SKM-1 treated with dmso at 0.1 percent for 144 hours (cell line): ENCODE results near the gene STX10.
"Not testable (repeated sequence)": the region's sequence is repeated elsewhere in the genome, so short reads cannot be mapped to it uniquely, and the experiment has no call there.

Experiments
- DNase-seq: peaks from one replicate; lab custom pipeline; 2025; ENCODE audit not compliant: unreplicated experiment; lab: John Stamatoyannopoulos, UW

The STX10 gene, protein sequence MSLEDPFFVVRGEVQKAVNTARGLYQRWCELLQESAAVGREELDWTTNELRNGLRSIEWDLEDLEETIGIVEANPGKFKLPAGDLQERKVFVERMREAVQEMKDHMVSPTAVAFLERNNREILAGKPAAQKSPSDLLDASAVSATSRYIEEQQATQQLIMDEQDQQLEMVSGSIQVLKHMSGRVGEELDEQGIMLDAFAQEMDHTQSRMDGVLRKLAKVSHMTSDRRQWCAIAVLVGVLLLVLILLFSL

DNA sequence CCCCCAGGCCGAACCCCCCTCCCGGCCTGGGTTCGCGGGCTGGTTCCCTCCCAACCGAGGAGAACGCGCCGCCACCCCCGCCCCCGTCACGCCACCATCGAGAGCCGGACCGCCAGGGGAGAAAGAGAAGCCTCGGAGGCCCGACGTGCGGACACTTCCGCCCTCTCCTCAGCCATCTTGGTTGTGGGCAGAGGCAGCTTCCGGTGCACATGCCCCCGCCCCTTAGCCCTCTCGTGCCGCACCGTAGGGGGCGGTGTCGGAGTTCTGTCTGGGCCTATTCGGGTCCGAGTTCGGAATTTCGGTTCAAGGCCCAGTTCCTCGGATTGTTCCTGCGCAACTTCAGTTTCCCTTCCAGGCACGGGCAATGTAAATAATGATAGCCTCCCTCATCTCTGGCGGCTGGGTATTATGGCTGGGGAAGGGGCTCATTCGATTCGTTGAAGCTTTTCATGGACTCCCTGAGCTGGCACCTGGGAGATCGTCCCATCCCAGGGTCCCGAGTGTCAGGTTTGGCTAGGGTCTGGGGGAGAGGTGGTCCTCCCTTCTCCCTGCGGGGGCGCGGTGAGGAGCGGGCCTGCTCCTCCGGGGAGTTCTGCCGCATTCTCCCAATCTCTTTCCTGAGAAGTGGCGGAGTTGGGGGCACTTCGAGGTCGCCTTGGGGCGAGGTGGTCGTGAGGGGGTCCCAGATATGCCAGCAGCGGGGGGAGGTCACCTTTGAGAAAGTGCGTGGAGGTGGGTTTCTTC, at the start of gene STX10, which contains the start of gene IER2:
STX10 (minus strand) TSS at position 189 of the 744 bp plus-strand sequence. CDS start 202 bp downstream, outside the sequence.
IER2 (plus strand) TSS at position 225 of the 744 bp plus-strand sequence. CDS start 2,776 bp downstream, outside the sequence.
- peak; percentile 92 for DNase-seq

DNA sequence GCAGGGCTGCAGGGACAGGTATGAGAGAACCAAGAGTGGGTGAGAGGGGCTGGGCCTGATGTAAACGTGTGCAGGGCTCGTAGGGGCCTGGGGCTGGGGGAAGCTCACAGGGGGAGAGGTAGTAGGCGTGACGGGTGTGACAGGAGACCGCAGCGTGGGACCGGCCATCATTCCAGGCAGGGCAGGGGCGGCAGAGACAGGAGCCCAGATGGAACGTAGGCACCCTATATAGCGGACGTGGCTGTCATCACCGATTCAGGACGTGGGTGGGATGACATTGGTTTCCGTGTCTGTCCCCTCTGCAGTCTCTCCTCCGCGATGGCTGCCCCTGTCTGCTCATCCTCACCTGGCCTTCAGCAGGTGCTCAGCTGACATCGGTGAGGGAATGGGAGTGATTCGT, 48.5 kb upstream of the STX10 start:
- no peak for DNase-seq

DNA sequence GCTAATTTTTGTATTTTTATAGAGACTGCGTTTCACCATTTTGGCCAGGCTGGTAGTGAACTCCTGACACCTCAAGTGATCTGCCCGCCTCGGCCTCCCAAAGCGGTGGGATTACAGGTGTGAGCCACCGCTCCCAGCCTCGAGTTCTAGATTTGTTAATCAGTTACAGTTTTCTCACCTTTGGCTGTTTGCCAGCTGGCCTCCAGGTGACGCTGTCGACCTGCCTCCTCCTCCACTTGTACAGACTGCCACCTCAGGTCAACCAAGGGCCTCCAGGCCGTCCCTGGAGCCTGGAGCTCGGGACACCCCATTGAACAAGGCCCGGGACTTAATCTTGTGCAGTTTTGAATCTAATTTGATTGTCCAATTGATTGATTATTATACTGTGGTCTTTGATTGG, 45.5 kb upstream of the STX10 start:
- DNase-seq, result no peak

DNA sequence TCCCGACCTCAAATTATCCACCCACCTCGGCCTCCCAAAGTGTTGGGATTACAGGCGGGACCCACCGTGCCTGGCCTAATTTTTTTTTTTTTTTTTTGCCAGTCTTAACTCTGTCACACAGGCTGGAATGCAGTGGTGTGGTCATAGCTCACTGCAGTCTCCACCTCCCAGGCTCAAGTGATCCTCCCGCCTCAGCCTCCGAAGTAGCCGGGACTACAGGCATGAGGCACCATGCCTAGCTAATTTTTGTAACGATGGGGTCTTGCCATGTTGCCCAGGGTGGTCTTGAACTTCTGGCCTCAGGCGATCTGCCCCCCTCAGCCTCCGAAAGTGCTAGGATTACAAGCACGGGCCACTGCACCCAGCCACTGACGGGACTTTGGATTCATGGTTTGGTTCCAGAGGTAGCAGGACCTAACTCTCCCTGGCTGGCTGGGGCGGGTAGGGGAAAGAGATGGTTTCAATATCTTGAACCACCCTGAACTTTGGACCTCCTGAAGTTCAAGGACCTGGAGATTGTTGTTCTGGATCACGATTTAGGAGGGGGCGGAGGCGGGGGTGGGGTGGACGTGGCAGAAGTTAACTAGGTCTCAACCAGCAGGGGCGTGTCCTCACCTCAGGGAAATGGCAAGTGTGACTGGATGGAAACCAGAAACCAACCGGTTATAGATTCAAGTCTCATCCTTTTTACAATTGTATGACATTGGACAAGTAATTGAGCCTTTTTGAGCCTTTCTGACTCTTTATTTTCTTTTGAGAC, 40.8 kb upstream of the STX10 start:
- no peak for DNase-seq

DNA sequence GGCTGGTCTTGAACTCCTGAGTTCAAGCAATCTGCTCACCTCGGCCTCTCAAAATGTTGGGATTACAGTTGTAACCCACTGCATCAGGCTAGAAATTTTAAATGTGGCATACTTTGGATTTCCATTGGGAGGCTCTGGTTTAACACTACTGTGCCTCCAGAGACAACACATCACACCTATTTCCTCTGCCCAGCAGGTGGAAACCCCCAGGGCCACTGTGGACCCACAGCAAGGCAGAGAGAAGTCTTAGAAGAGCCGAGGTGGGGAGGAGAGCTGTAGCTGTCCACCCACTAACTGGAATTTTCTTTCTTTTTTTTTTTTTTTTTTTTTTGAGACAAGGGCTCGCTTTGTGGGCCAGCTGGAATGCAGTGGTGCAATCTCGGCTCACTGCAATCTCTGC, 39.4 kb upstream of the STX10 start:
- no peak for DNase-seq

DNA sequence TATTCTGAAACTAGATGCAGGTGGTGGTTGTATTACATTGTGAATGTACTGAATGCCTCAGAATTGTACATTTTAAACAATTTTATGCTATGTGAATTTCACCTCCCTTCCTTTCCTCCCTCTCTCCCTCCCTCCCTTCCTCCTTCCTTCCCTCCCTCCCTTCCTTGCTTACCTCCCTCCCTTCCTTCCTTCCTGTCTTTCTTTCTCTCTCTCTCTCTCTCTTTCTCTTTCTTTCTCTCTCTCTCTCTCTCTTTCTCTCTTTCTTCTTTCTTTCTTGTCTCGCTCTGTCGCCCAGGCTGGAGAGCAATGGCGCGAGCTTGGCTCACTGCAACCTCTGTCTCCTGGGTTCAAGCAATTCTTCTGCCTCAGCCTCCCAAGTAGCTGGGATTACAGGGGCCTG, 37.2 kb upstream of the STX10 start:
- DNase-seq, result no peak

DNA sequence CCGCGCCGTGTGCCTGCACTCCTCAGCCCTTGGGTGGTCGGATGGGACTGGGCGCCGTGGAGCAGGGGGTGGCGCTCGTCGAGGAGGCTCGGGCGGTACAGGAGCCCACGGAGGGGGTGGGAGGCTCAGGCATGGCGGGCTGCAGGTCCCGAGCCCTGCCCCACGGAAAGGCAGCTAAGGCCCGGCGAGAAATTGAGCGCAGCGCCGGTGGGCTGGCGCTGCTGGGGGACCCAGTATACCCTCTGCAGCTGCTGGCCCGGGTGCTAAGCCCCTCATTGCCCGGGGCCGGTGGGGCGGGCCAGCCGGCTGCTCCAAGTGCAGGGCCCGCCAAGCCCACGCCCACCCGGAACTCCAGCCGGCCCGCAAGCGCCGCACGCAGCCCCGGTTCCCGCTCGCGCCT, 36.5 kb upstream of the STX10 start:
- DNase-seq, result not testable (repeated sequence)

DNA sequence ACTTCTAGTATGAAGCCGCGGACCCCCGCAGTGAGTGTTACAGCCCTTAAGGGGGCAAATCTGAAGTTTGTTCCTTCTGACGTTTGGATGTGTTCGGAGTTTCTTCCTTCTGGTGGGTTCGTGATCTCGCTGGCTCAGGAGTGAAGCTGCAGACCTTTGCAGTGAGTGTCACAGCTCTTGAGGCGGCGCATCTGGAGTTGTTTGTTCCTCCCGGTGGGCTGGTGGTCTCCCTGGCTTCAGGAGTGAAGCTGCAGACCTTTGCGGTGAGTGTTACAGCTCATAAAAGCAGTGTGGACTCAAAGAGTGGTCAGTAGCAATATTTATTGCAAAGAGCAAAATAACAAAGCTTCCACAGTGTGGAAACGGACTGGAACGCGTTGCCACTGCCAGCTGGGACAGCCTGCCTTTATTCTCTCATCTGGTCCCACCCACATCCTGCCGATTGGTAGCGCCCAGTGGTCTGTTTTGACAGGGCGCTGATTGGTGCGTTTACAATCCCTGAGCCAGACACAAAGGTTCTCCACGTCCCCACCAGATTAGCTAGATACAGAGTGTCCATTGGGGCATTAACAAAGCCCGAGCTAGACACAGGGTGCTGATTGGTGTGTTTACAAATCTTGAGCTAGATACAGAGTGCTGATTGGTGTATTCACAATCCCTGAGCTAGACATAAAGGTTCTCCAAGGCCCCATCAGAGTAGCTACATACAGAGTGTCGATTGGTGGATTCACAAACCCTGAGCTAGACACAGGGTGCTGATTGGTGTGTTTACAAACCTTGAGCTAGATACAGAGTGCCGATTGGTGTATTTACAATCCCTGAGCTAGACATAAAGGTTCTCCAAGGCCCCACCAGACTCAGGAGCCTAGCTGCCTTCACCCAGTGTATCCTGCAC, 35.8 kb upstream of the STX10 start:
- not testable (repeated sequence) for DNase-seq

DNA sequence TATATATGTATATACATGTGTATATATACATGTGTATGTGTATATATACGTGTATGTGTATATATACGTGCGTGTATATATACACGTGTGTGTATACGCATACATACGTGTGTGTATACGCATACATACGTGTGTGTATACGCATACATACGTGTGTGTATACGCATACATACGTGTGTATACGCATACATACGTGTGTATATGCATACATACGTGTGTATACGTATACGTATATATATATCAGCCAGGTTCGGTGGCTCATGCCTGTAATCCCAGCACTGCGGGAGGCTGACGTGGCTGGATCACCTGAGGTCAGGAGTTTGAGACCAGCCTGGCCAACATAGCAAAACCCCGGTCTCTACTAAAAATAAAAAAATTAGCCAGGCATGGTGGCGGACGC, 34.8 kb upstream of the STX10 start:
- not testable (repeated sequence) for DNase-seq

DNA sequence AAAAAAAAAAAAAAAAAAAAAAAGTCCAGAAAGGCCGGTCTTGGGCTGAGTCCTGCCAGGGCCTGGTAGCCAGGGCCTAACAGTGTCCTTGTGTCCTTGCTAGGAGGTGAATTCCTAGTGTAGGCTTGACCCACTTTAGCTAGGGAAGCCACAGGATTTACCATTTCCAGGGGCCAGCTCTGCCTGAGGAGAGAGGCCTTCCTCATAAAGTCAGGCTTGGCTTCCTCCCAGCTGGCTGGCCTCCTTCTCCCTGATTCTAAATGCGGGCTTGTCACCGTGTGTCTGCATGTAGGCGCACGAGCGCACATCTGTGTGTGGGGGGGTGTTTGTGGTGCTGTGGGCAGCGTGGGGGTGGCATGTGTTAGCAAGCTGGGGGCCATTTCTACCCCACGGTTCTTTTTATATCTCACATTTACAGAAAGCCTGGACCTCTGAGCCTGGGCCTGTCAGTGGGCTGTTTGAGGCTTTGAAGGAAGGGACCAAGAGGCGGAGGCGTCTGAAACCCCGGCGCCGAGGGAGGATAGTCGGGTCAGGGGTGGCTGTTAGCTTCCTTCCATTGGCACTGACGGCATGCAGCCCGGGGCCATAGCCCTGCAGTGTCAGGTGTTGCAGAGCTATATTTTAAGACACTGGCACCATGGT, 31.7 kb upstream of the STX10 start:
- no peak for DNase-seq

DNA sequence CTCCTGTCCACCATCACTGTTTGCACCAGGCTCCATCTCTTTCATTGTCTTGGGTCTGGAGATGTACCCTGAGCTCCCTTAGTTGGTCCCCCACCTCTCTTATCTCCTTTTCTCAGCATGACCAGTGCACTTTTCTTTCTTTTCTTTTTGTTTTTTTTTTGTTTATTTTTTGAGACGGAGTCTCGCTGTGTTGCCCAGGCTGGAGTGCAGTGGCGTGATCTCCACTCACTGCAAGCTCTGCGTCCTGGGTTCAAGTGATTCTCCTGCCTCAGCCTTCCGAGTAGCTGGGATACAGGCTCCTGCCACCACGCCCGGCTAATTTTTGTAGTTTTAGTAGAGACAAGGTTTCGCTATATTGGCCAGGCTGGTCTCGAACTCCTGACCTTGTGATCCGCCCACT, 28.1 kb upstream of the STX10 start:
- DNase-seq, result not testable (repeated sequence)

DNA sequence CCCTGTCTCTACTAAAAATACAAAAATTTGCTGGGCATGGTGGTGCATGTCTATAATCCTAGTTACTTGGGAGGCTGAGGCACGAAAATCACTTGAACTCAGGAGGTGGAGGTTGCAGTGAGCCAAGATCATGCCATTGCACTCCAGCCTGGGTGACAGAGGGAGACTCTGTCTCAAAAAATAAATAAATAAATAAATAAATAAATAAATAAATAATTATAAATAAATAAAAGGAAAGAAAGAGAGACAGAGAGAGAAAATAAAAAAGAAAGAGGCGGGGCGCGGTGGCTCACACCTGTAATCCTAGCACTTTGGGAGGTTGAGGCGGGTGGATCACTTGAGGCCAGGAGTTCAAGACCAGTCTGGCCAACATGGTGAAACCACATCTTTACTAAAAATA, 27.4 kb upstream of the STX10 start:
- DNase-seq, result not testable (repeated sequence)

DNA sequence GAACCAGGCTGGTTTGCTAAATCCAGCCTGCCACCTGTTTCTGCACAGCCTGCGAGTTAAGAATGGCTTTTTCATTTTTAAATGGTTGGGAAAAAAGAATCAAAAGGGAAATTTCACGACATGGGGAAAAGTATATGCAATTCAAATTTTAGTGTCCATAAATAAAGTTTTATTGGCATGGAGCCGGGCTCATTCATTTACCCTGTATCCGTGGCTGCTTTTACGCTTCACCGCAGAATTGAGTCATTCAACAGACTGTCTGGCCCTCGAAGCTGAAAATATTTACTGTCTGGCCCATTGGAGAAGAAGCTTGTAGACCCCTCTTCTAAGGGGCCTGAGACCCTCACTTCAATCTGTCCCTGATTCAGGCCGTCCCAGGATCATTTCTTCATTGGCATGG, 26.2 kb upstream of the STX10 start:
- DNase-seq, result no peak

DNA sequence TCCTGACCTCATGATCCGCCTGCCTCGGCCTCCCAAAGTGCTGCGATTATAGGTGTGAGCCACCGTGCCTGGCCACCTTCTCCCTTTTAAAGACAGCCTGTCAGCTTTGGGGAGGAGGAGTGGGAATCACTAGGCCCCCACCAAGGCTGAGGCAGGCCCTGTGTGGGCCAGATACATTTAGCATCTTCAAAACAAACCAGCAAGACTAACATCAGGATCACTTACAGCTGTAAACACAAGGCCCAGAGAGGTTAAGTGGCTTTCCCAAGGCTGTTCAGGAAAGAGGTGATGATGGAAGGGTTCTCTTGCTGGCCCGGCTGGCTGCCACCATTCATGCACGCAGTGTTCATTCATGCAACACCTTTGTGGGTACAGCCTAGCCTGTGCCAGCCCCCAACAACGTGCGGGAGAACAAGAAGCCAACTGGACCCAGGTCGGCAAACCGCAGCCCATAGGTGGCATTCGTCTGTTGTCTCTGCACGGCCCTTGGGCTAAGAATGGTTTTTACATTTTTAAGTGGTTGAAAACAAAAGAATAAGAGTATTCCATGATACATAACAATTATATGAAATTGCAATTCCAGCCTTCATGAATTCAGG, 23.1 kb upstream of the STX10 start:
- DNase-seq, result no peak

DNA sequence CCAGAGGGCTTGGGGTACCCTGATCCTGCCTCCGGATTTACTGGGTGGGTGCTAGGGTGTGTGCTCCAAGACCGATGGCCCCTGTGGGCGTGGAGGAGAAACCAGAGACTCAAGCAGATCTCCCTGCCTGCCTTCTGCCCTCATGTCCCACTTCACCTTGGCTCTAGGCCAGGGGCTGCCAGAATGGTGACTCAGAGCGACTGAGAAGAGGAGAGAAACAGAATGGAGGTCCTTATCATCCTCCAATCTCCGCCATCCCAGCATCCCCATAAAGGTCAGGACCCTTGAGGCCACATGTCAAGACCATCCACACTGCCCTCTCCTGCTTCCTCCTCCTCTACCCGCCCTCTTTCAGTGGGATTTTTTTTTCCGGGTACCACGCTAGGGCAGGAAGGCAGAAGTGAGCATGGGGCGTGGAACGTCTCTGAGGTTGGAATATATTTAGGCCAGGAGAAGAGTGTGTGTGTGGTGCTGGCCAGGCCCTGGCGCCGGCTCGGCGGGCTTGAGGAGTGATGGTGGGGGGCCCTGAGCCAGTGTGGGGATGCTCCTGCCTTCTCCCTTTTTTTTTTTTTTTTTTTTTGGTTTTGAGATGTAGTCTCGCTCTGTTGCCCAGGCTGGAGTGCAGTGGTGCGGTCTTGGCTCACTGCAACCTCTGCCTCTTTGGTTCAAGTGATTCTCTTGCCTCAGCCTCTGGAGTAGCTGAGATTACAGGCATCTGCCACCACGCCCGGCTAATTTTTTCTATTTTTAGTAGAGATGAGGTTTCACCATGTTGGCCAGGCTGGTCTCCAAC, 22.4 kb upstream of the STX10 start:
- no peak for DNase-seq

DNA sequence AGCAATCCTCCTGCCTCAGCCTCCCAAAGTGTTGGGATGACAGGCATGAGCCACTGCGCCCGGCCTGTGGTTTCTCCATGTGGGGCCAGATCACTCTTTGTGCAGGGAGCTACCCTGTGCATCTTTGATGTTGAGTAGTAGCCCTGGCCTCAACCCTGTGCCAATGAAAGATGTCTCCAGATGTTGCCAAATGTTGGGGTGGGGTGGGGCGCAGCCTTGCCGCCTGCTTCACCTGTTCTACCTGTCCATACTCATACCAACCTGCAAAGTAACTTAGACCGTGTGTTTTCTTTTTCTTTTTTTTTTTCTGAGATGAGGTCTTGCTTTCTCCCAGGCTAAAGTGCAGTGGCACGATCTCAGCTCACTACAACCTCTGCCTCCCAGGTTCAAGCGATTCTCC, 21.0 kb upstream of the STX10 start:
- DNase-seq, result no peak

DNA sequence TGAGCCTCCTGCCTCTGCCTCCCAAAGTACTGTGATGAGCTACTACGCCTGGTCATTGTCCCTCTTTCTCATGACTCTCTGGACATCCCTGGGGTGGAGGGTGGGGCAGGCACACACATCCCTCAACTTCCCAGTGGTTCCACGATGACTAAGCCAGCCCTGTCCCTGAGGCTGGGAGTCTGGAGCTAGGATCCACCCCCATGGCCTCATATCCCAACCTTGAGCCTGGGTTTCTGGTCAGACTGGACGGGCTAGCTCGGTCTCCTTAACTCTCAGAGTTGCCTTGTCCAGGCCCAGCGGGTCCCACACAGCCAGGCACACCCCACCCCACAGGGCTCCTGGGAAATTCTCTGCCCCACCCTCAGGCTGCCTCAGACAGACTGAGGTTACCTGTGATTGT, 19.6 kb upstream of the STX10 start:
- DNase-seq, result no peak

DNA sequence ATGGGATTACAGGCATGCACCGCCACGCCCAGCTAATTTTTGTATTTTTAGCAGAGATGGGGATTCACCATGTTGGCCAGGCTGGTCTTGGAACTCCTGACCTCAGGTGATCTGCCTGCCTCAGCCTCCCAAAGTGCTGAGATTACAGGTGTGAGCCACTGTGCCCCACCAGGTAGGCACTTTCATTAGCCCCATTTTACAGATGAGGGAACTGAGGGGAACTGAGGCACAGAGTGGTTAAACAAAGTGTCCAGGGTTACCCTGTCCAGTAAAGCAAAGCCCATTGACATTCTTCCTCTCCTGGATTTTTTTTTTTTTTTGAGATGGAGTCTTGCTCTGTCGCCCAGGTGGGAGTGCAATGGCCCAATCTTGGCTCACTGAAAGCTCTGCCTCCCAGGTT, 16.0 kb upstream of the STX10 start:
- DNase-seq, result not testable (repeated sequence)
